Vagina (tissue), 2 donors: ENCODE data around the gene AFF3. TPM values are rescaled to one million over a fixed set of nuclear protein-coding genes. Genes with fewer than 3 reads are reported as not detected.
"Not testable (repeated sequence)": the region's sequence is repeated elsewhere in the genome, so short reads cannot be mapped to it uniquely, and the experiment has no call there.

Experiments used
- DNase-seq, 2 donors: peaks; one replicate each; pipeline ENCODE4 v3.0.0-alpha.2; 2017; ENCODE audit errors: extremely low spot score in 2 of 2
- H3K27ac ChIP-seq: fragments of 200-600 bp; sonication (generic); one replicate; pipeline ENCODE4 v1.5.1; 2019
- H3K27me3 ChIP-seq: fragments of 200-600 bp; sonication (generic); one replicate; pipeline ENCODE4 v1.5.1; 2019
- H3K36me3 ChIP-seq, 2 donors: fragments of 200-600 bp; sonication (generic); one replicate each; pipeline ENCODE4 v1.5.1; 2017 to 2019
- H3K4me1 ChIP-seq: fragments of 200-600 bp; sonication (generic); one replicate; pipeline ENCODE4 v1.5.1; 2019
- H3K4me3 ChIP-seq, 2 donors: fragments of 200-600 bp; sonication (generic); 1 replicate in 1 of 2; 2 replicates in 1 of 2; pipeline ENCODE4 v1.5.1; 2016 to 2019
- H3K9me3 ChIP-seq: fragments of 200-600 bp; sonication (generic); one replicate; pipeline ENCODE4 v1.5.1; 2019
- CTCF ChIP-seq, 3 experiments: fragments of 450-650 bp in 2 of 3; fragments of 200-600 bp in 1 of 3; sonication (generic) in 1 of 3; IDR thresholded peaks; one replicate each; pipeline ENCODE4 v1.5.1; 2017 to 2019; ENCODE audit warnings: antibody characterized with exemption in 3 of 3, mild to moderate bottlenecking in 2 of 3, moderate library complexity in 2 of 3
- POLR2A ChIP-seq, 2 donors: fragments of 450-650 bp; IDR thresholded peaks; one replicate each; pipeline ENCODE4 v1.6.1; 2017; ENCODE audit warnings: antibody characterized with exemption in 2 of 2, mild to moderate bottlenecking in 2 of 2, moderate library complexity in 2 of 2
- POLR2AphosphoS5 ChIP-seq, 2 donors: sonication (generic); formaldehyde crosslinking; IDR thresholded peaks; one replicate each; pipeline ENCODE4 v1.9.0; 2017; ENCODE audit warnings: antibody characterized with exemption in 2 of 2, mild to moderate bottlenecking in 2 of 2, low read depth in 1 of 2; ENCODE audit not compliant: insufficient read depth in 1 of 2
- intact Hi-C: fragments of 100-400 bp; cut with DNase I; formaldehyde crosslinking; loops from one replicate; pipeline ENCODE4 v1.15.1; 2023
- total RNA-seq: library from RNA; depleted of rRNA; stranded (reverse); fragments of >200 nt; gene quantifications from one replicate; pipeline ENCODE4 v1.2.3, GENCODE V29; 2016

AFF3 gene
- total RNA-seq, 1 donor from 2014 or later: 7.6 TPM

GRCh38 chr2:99775585-99775984, 366.8 kb downstream of the AFF3 start:
- Histone ChIP-seq H3K9me3 (no peaks in the 10 kb centered on the region), H3K36me3 (no peaks in the 10 kb centered on the region), H3K4me1 (no peaks in the 10 kb centered on the region), H3K27ac (no peak overlapping the region), H3K4me3 (no peak overlapping the region), H3K27me3 (no peaks in the 10 kb centered on the region)
- intact Hi-C loops: no loop called here
- TF ChIP-seq POLR2AphosphoS5 (IDR thresholded peaks at IDR 0.05; ENCODE audit: insufficient read depth in 1 of 2, low read depth in 1 of 2): no peak
- no peak for TF ChIP-seq POLR2A (IDR thresholded peaks at IDR 0.05)
- no peak for TF ChIP-seq CTCF (IDR thresholded peaks at IDR 0.05)
- DNase-seq: no peak

- H3K27ac ChIP-seq, DNase-seq, H3K36me3 ChIP-seq, H3K9me3 ChIP-seq, H3K27me3 ChIP-seq, H3K4me1 ChIP-seq, intact Hi-C loops, H3K4me3 ChIP-seq: not testable (repeated sequence)
Observed at GRCh38 chr2:99773642-99774041, 368.7 kb downstream of the AFF3 start.

GRCh38 chr2:99772591-99773331, 369.6 kb downstream of the AFF3 start:
- Histone ChIP-seq H3K27ac (no peak overlapping the region), H3K36me3 (no peaks in the 10 kb centered on the region), H3K4me3 (no peak overlapping the region), H3K27me3 (no peaks in the 10 kb centered on the region), H3K4me1 (no peaks in the 10 kb centered on the region), H3K9me3 (no peaks in the 10 kb centered on the region)
- intact Hi-C loops: no loop called here
- TF ChIP-seq POLR2AphosphoS5 (IDR thresholded peaks at IDR 0.05; ENCODE audit: insufficient read depth in 1 of 2, low read depth in 1 of 2) (no peak), CTCF (IDR thresholded peaks at IDR 0.05) (no peak), POLR2A (IDR thresholded peaks at IDR 0.05) (no peak)
- DNase-seq: no peak

DNA sequence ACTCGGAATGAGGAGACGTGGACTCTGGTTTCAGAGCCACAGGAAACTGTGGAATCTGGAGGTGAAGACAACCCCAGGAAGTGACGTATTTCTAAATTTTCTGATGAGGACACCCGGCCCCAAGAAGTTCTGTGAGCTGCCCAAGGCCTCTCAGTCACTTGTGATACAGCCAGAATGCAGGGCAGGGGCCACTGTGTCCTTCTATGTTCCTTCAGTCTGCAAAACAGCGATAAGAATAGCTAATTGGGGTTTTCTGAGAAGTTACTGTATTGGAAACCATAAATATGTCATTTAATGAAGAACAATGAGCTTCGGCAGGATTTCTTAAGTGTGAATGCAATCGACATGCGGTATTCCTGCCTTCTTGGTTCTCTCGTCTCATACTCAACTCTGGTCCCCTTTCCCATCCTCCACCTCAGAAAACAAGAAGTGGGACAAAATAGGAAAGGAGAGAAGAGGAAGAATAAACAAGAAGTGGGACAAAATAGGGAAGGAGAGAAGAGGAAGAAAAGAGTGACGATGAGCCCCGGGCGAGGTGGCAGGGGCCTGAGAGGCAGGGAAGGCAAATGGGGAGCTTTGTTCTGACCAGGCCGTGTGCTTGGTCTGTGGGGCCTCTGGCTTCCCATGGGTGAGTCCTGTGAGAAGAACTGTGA, 370.6 kb downstream of the AFF3 start:
- intact Hi-C loops: no loop called here
- H3K36me3 ChIP-seq: no peaks in the 10 kb centered on the region
- H3K4me3 ChIP-seq: no peak overlapping the region
- TF ChIP-seq POLR2A (IDR thresholded peaks at IDR 0.05) (no peak), POLR2AphosphoS5 (IDR thresholded peaks at IDR 0.05; ENCODE audit: insufficient read depth in 1 of 2, low read depth in 1 of 2) (no peak), CTCF (IDR thresholded peaks at IDR 0.05) (no peak)
- H3K9me3 ChIP-seq: no peaks in the 10 kb centered on the region
- H3K27ac ChIP-seq: no peak overlapping the region
- no peaks in the 10 kb centered on the region for H3K27me3 ChIP-seq
- H3K4me1 ChIP-seq: no peaks in the 10 kb centered on the region
- no peak for DNase-seq

DNA sequence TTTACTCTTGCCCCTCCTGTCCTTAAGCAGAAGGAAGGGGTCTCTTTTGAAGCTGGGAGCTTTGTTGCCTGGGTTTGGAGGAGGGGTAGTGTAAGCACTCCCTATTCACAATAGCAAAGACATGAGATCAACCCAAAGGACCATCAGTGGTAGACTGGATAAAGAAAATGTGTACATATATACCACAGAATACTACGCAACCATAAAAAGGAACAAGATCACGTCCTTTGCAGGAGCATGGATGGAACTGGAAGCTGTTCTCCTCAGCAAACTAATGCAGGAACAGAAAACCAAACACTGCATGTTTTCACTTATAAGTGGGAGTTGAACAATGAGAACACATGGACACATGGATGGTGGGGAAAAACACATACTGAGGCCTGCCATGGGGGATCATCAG, 371.5 kb downstream of the AFF3 start:
- intact Hi-C loops: no loop called here
- H3K9me3 ChIP-seq: no peaks in the 10 kb centered on the region
- no peaks in the 10 kb centered on the region for H3K4me1 ChIP-seq
- H3K27me3 ChIP-seq: no peaks in the 10 kb centered on the region
- no peak for DNase-seq
- TF ChIP-seq CTCF (IDR thresholded peaks at IDR 0.05) (no peak), POLR2A (IDR thresholded peaks at IDR 0.05) (no peak), POLR2AphosphoS5 (IDR thresholded peaks at IDR 0.05; ENCODE audit: insufficient read depth in 1 of 2, low read depth in 1 of 2) (no peak)
- no peak overlapping the region for H3K27ac ChIP-seq
- H3K4me3 ChIP-seq: no peak overlapping the region
- H3K36me3 ChIP-seq: no peaks in the 10 kb centered on the region
